Transverse colon (tissue), 3 donors: ENCODE measurements around the gene DOCK3.

ENCODE experiments used
- EP300 ChIP-seq: sonication (generic); formaldehyde crosslinking; IDR thresholded peaks from one replicate; pipeline ENCODE4 v1.6.1; 2017; ENCODE audit warnings: antibody characterized with exemption, low read depth
- TF ChIP-seq, protein P1 (sequence below), 5 experiments: fragments of 200-600 bp in 3 of 5; fragments of 450-650 bp in 2 of 5; sonication (generic) in 3 of 5; IDR thresholded peaks; 1 replicate in 2 of 5; 2 replicates in 3 of 5; pipeline ENCODE4 v1.5.1; 2016 to 2017; ENCODE audit warnings: antibody characterized with exemption in 5 of 5, inconsistent platforms in 3 of 5, mild to moderate bottlenecking in 2 of 5, moderate library complexity in 1 of 5

- no peak for TF ChIP-seq EP300
- TF ChIP-seq, protein P1, sequence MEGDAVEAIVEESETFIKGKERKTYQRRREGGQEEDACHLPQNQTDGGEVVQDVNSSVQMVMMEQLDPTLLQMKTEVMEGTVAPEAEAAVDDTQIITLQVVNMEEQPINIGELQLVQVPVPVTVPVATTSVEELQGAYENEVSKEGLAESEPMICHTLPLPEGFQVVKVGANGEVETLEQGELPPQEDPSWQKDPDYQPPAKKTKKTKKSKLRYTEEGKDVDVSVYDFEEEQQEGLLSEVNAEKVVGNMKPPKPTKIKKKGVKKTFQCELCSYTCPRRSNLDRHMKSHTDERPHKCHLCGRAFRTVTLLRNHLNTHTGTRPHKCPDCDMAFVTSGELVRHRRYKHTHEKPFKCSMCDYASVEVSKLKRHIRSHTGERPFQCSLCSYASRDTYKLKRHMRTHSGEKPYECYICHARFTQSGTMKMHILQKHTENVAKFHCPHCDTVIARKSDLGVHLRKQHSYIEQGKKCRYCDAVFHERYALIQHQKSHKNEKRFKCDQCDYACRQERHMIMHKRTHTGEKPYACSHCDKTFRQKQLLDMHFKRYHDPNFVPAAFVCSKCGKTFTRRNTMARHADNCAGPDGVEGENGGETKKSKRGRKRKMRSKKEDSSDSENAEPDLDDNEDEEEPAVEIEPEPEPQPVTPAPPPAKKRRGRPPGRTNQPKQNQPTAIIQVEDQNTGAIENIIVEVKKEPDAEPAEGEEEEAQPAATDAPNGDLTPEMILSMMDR (IDR thresholded peaks at IDR 0.05), result no peak
Observed at GRCh38 chr3:51426921-51427320, 752.2 kb downstream of the DOCK3 start.
